NT2/D1 (cell line): ENCODE results near the gene SLF1.

Source experiments
- SUZ12 ChIP-seq: IDR thresholded peaks from 2 replicates; pipeline ENCODE4 v1.6.1; 2011; ENCODE audit not compliant: insufficient read length, insufficient read depth; ENCODE audit errors: extremely low read depth
- ZNF274 ChIP-seq: IDR thresholded peaks from 2 replicates; pipeline ENCODE4 v1.6.1; 2011; ENCODE audit warnings: mild to moderate bottlenecking, low read depth, low read length

GRCh38 chr5:94691949-94692348 lies 73.5 kb downstream of the SLF1 start:
- TF ChIP-seq SUZ12 (no peak), ZNF274 (no peak)
